ENCODE results near the gene MSX2.
A peak's percentile ranks its signal among the peaks of the same experiment; 100 is the strongest.

MSX2 gene

GRCh38 chr5:174769005-174769404, 44.6 kb downstream of the MSX2 start:
- no peak overlapping the region for H3K27ac ChIP-seq
- TF ChIP-seq CTCF (conservative IDR thresholded peaks at IDR 0.05) = no peak

GRCh38 chr5:174773371-174773770, 49.0 kb downstream of the MSX2 start:
- TF ChIP-seq CTCF (conservative IDR thresholded peaks at IDR 0.05) = no peak
- H3K27ac ChIP-seq = no peak overlapping the region

- H3K27ac ChIP-seq = peak overlapping the region; percentile 19; the same call in 1 of the 2 replicates
- no peak for TF ChIP-seq CTCF (conservative IDR thresholded peaks at IDR 0.05)
These were observed 50.7 kb downstream of the MSX2 start for GRCh38 chr5:174775081-174775480.

- no peak for TF ChIP-seq CTCF (conservative IDR thresholded peaks at IDR 0.05)
- H3K27ac ChIP-seq = no peak overlapping the region
These were observed 52.7 kb downstream of the MSX2 start for GRCh38 chr5:174777111-174777510.

- H3K27ac ChIP-seq = no peak overlapping the region
- no peak for TF ChIP-seq CTCF (conservative IDR thresholded peaks at IDR 0.05)
These were observed 53.2 kb downstream of the MSX2 start for GRCh38 chr5:174777583-174777982.
